GM10248 (cell line): ENCODE results near the gene ALPI.

Source experiments
- CTCF ChIA-PET: fragments of 300-600 bp; sonication (Branson Sonifier 250); formaldehyde crosslinking; extraction: SDS; loops from one replicate; lab custom pipeline; 2021; ENCODE audit warnings: antibody characterized with exemption; lab: Yijun Ruan, JAX
- POLR2A ChIA-PET: fragments of 350-650 bp; sonication (Branson Sonifier 250); formaldehyde crosslinking; extraction: SDS; loops from one replicate; lab custom pipeline; 2020; ENCODE audit warnings: antibody characterized with exemption; lab: Yijun Ruan, JAX
- DNase-seq: peaks from one replicate; pipeline ENCODE4 v3.0.0; 2012; ENCODE audit errors: extremely low spot score
- CTCF ChIP-seq: IDR thresholded peaks from 2 replicates; pipeline ENCODE4 v1.5.1; 2012; ENCODE audit warnings: mild to moderate bottlenecking, low read depth; ENCODE audit errors: extremely low read depth, missing control alignments, control extremely low read depth

Gene ALPI

GRCh38 chr2:232412986-232413385 is 43.0 kb upstream of the ALPI start:
- ChIA-PET CTCF (interaction anchor here (2.0 to 3.3 kb wide), 2 partner anchors 26 to 512 kb away, joined by 6 to 12 read pairs; no protein-coding TSS in a partner anchor), POLR2A (no interaction called here)
- no peak for DNase-seq
- TF ChIP-seq CTCF = no peak

GRCh38 chr2:232415138-232415690 is 40.7 kb upstream of the ALPI start:
- ChIA-PET POLR2A (no interaction called here), CTCF (no interaction called here)
- TF ChIP-seq CTCF = no peak
- DNase-seq = no peak

GRCh38 chr2:232415736-232416520 is 40.0 kb upstream of the ALPI start:
- POLR2A ChIA-PET = no interaction called here

GRCh38 chr2:232416521-232417470 is 39.2 kb upstream of the ALPI start:
- no peak for TF ChIP-seq CTCF
- POLR2A ChIA-PET = no interaction called here
- CTCF ChIA-PET = no interaction called here
- no peak for DNase-seq

More at GRCh38 chr2:232415736-232416520, 40.0 kb upstream of the ALPI start:
- DNase-seq = no peak
- CTCF ChIA-PET = no interaction called here
- TF ChIP-seq CTCF = no peak

GRCh38 chr2:232417489-232417888 is 38.5 kb upstream of the ALPI start:
- CTCF ChIA-PET = no interaction called here
- TF ChIP-seq CTCF = no peak
- no peak for DNase-seq
- POLR2A ChIA-PET = no interaction called here

GRCh38 chr2:232418056-232418455 is 37.9 kb upstream of the ALPI start:
- POLR2A ChIA-PET = no interaction called here
- no peak for DNase-seq
- no peak for TF ChIP-seq CTCF
- CTCF ChIA-PET = no interaction called here
